HCT116 (cell line): ENCODE data around the gene TACC2. TPM values are rescaled to one million over a fixed set of nuclear protein-coding genes. Genes with fewer than 3 reads are reported as not detected.

Source experiments
- ATAC-seq: fragments of 200-7000 bp; cut with Tn5 transposase; 2 replicates; pipeline ENCODE4 v1.9.1; 2020; ENCODE audit warnings: mild to moderate bottlenecking, moderate library complexity
- BruUV-seq: library from RNA; stranded (reverse); fragments of 400-500 nt; replicated peaks from 2 replicates; lab custom pipeline; 2021; lab: Mats Ljungman, UMichigan
- CTCF ChIA-PET: fragments of 300-600 bp; sonication (Branson Sonifier 250); formaldehyde crosslinking; loops from one replicate; lab custom pipeline; 2021; ENCODE audit warnings: antibody characterized with exemption; lab: Charles Lee
- POLR2A ChIA-PET: fragments of 300-600, 350-600 bp; sonication (Branson Sonifier 250); formaldehyde crosslinking; loops from one replicate; lab custom pipeline; 2021; ENCODE audit warnings: antibody characterized with exemption; lab: Charles Lee
- RAD21 ChIA-PET, 2 experiments: fragments of 300-600 bp; sonication (Branson Sonifier 250); formaldehyde crosslinking; loops; one replicate each; lab custom pipeline; 2023; ENCODE audit warnings: low total read pairs in 2 of 2; ENCODE audit not compliant: uncharacterized antibody in 2 of 2, unreplicated experiment in 2 of 2, low non-redundant PET in 1 of 2; lab: Charles Lee
- DNase-seq: peaks from one replicate; pipeline ENCODE4 v3.0.0-alpha.2; 2010; ENCODE audit warnings: low read depth, low spot score
- H2AFZ ChIP-seq: fragments of 200-600 bp; shearing (Covaris generic), sonication (generic); 2 replicates; pipeline ENCODE4 v1.6.1; 2017; ENCODE audit warnings: low read depth, mixed run types, mixed read lengths, antibody characterized with exemption, low read length; ENCODE audit not compliant: poor library complexity, severe bottlenecking
- H3K27ac ChIP-seq: 2 replicates; pipeline ENCODE4 v1.5.1; 2012; ENCODE audit warnings: low read depth, low read length
- H3K27me3 ChIP-seq: fragments of 200-600 bp; sonication (generic); 2 replicates; pipeline ENCODE4 v1.6.1; 2016; ENCODE audit warnings: mixed run types, low read length, mixed read lengths; ENCODE audit not compliant: insufficient read depth
- H3K36me3 ChIP-seq, 2 experiments: fragments of 200-500 bp in 1 of 2; fragments of 200-600 bp in 1 of 2; sonication (Bioruptor generic) in 1 of 2; sonication (generic) in 1 of 2; 2 replicates each; pipeline versions ENCODE4 v1.5.1 to v1.6.1; 2014 to 2016; ENCODE audit warnings: low read length in 2 of 2, inconsistent platforms in 1 of 2, mixed read lengths in 1 of 2, mixed run types in 1 of 2; ENCODE audit not compliant: insufficient read depth in 2 of 2, control insufficient read depth in 1 of 2
- H3K4me1 ChIP-seq, 2 experiments: fragments of 200-600 bp in 1 of 2; sonication (generic) in 1 of 2; 2 replicates each; pipeline versions ENCODE4 v1.5.1 to v1.6.1; 2012 to 2017; ENCODE audit warnings: low read length in 2 of 2, inconsistent platforms in 1 of 2, mild to moderate bottlenecking in 1 of 2, mixed read lengths in 1 of 2, mixed run types in 1 of 2, moderate library complexity in 1 of 2; ENCODE audit not compliant: insufficient read depth in 2 of 2, control insufficient read depth in 1 of 2
- H3K4me2 ChIP-seq: fragments of 200-600 bp; sonication (generic); 2 replicates; pipeline ENCODE4 v1.6.1; 2017; ENCODE audit warnings: mixed run types, low read length, mixed read lengths
- H3K4me3 ChIP-seq, 2 experiments: fragments of 200-600 bp in 1 of 2; sonication (generic) in 1 of 2; replicated peaks in 1 of 2; 2 replicates each; pipeline ENCODE4 v1.5.1; 2011 to 2016; ENCODE audit warnings: low read length in 2 of 2, control low read depth in 1 of 2, low read depth in 1 of 2, mild to moderate bottlenecking in 1 of 2, mixed read lengths in 1 of 2, mixed run types in 1 of 2
- H3K79me2 ChIP-seq: fragments of 200-600 bp; sonication (generic); 2 replicates; pipeline ENCODE4 v1.6.1; 2017; ENCODE audit warnings: mild to moderate bottlenecking, mixed run types, low read length, moderate library complexity, mixed read lengths; ENCODE audit not compliant: insufficient read depth
- H3K9ac ChIP-seq: fragments of 200-600 bp; sonication (generic); 2 replicates; pipeline ENCODE4 v1.6.1; 2016; ENCODE audit warnings: low read length, mixed read lengths
- H3K9me2 ChIP-seq: fragments of 200-600 bp; sonication (generic), shearing (Covaris generic); 2 replicates; pipeline ENCODE4 v1.6.1; 2017; ENCODE audit warnings: mixed run types, mild to moderate bottlenecking, moderate library complexity; ENCODE audit not compliant: insufficient read depth
- H3K9me3 ChIP-seq, 2 experiments: fragments of 200-500 bp in 1 of 2; fragments of 200-600 bp in 1 of 2; sonication (Bioruptor generic) in 1 of 2; sonication (generic) in 1 of 2; 2 replicates each; pipeline ENCODE4 v1.6.1; 2014 to 2017; ENCODE audit warnings: low read length in 2 of 2, mixed read lengths in 2 of 2, inconsistent platforms in 1 of 2, low read depth in 1 of 2, mild to moderate bottlenecking in 1 of 2, mixed run types in 1 of 2, moderate library complexity in 1 of 2; ENCODE audit not compliant: control insufficient read depth in 1 of 2, insufficient read depth in 1 of 2
- H4K20me1 ChIP-seq: fragments of 200-600 bp; sonication (generic), shearing (Covaris generic); 2 replicates; pipeline ENCODE4 v1.6.1; 2017; ENCODE audit warnings: mixed run types, mild to moderate bottlenecking, moderate library complexity; ENCODE audit not compliant: insufficient read depth
- EGR1 ChIP-seq: IDR thresholded peaks from 2 replicates; pipeline ENCODE4 v1.6.1; 2012; ENCODE audit warnings: low read depth
- EZH2 ChIP-seq: fragments of 200-600 bp; sonication (generic); IDR thresholded peaks from 2 replicates; pipeline ENCODE4 v1.6.1; 2017; ENCODE audit warnings: antibody characterized with exemption, mixed run types
- EZH2phosphoT487 ChIP-seq: fragments of 200-600 bp; IDR thresholded peaks from 2 replicates; pipeline ENCODE4 v1.6.1; 2018; ENCODE audit warnings: antibody characterized with exemption, borderline replicate concordance
- FOSL1 ChIP-seq: IDR thresholded peaks from 2 replicates; pipeline ENCODE4 v1.6.1; 2012; ENCODE audit warnings: low read depth
- JUND ChIP-seq: IDR thresholded peaks from 2 replicates; pipeline ENCODE4 v1.6.1; 2012
- SIN3A ChIP-seq: IDR thresholded peaks from 2 replicates; pipeline ENCODE4 v1.6.1; 2012; ENCODE audit warnings: low read depth
- SP1 ChIP-seq: IDR thresholded peaks from 2 replicates; pipeline ENCODE4 v1.6.1; 2012; ENCODE audit warnings: low read depth
- TCF7L2 ChIP-seq: IDR thresholded peaks from 2 replicates; pipeline ENCODE4 v1.7.0; 2011; ENCODE audit warnings: borderline replicate concordance, inconsistent platforms; ENCODE audit not compliant: insufficient read depth, insufficient read length; ENCODE audit errors: extremely low read depth
- ZFX ChIP-seq: fragments of 450-650 bp; IDR thresholded peaks from 2 replicates; pipeline ENCODE4 v1.6.1; 2017
- intact Hi-C: fragments of 100-400 bp; cut with micrococcal nuclease; formaldehyde crosslinking; loops from 2 replicates; pipeline ENCODE4 v1.10.0; 2022
- total RNA-seq: library from RNA; stranded (reverse); gene quantifications from one replicate; pipeline ENCODE4 v1.2.1, GENCODE V29; 2021; ENCODE audit not compliant: unreplicated experiment
- TF ChIP-seq, protein P1 (sequence below): IDR thresholded peaks from 2 replicates; pipeline ENCODE4 v1.6.1; 2011; ENCODE audit warnings: mild to moderate bottlenecking, low read length, moderate library complexity; ENCODE audit not compliant: insufficient replicate concordance; ENCODE audit errors: extremely low read depth
- TF ChIP-seq, protein P2 (sequence below), 3 experiments: fragments of 200-600 bp in 1 of 3; sonication (generic) in 1 of 3; IDR thresholded peaks in 2 of 3; conservative IDR thresholded peaks in 1 of 3; 2 replicates each; pipeline ENCODE4 v1.5.1; 2012 to 2017; ENCODE audit warnings: low read depth in 2 of 3, low read length in 2 of 3, antibody characterized with exemption in 1 of 3, borderline replicate concordance in 1 of 3, control low read depth in 1 of 3, mild to moderate bottlenecking in 1 of 3, mixed read lengths in 1 of 3, mixed run types in 1 of 3, moderate library complexity in 1 of 3; ENCODE audit not compliant: insufficient read depth in 1 of 3

TACC2 gene
- total RNA-seq, 1 experiment from 2014 or later = 38.6 TPM

DNA sequence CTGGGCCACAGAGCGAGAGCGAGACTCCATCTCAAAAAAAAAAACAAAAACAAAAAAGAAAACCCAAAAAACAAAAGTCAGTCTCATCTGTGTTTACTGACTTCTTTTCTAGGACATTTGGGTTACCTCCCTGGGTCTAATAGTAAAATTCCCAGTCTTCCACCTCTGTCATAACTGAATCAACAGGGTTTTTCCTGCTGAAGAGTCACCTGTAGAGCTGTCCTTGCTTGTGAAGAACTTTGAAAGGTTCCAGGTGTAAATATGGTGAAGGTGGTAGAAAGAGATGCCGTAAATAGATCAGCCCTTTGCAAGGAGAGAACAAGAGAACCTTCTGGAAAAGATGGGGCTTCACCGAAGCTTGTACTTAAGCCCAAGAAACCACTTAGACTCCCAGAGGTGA is 169.4 kb downstream of the TACC2 start:
- ChIA-PET CTCF (no interaction called here), RAD21 (no interaction called here), POLR2A (no interaction called here)
- H3K36me3 ChIP-seq = no peaks in the 10 kb centered on the region
- no TSS peak for BruUV-seq
- H3K4me2 ChIP-seq = no peak overlapping the region
- ATAC-seq (no peak), DNase-seq (no peak)
- H3K9ac ChIP-seq = no peak overlapping the region
- intact Hi-C loops = no loop called here
- no peaks in the 10 kb centered on the region for H3K9me2 ChIP-seq
- no peaks in the 10 kb centered on the region for H3K4me1 ChIP-seq
- no peak overlapping the region for H2AFZ ChIP-seq
- TF ChIP-seq, protein P1, sequence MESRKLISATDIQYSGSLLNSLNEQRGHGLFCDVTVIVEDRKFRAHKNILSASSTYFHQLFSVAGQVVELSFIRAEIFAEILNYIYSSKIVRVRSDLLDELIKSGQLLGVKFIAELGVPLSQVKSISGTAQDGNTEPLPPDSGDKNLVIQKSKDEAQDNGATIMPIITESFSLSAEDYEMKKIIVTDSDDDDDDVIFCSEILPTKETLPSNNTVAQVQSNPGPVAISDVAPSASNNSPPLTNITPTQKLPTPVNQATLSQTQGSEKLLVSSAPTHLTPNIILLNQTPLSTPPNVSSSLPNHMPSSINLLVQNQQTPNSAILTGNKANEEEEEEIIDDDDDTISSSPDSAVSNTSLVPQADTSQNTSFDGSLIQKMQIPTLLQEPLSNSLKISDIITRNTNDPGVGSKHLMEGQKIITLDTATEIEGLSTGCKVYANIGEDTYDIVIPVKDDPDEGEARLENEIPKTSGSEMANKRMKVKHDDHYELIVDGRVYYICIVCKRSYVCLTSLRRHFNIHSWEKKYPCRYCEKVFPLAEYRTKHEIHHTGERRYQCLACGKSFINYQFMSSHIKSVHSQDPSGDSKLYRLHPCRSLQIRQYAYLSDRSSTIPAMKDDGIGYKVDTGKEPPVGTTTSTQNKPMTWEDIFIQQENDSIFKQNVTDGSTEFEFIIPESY = no peak
- TF ChIP-seq FOSL1 (no peak), TCF7L2 (no peak), SIN3A (no peak), EGR1 (no peak), ZFX (no peak), SP1 (no peak), JUND (no peak), EZH2 (no peak), EZH2phosphoT487 (no peak)
- TF ChIP-seq, protein P2, sequence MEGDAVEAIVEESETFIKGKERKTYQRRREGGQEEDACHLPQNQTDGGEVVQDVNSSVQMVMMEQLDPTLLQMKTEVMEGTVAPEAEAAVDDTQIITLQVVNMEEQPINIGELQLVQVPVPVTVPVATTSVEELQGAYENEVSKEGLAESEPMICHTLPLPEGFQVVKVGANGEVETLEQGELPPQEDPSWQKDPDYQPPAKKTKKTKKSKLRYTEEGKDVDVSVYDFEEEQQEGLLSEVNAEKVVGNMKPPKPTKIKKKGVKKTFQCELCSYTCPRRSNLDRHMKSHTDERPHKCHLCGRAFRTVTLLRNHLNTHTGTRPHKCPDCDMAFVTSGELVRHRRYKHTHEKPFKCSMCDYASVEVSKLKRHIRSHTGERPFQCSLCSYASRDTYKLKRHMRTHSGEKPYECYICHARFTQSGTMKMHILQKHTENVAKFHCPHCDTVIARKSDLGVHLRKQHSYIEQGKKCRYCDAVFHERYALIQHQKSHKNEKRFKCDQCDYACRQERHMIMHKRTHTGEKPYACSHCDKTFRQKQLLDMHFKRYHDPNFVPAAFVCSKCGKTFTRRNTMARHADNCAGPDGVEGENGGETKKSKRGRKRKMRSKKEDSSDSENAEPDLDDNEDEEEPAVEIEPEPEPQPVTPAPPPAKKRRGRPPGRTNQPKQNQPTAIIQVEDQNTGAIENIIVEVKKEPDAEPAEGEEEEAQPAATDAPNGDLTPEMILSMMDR (IDR thresholded peaks at IDR 0.05 in 2 of 3, conservative IDR thresholded peaks at IDR 0.05 in 1 of 3; ENCODE audit: borderline replicate concordance in 1 of 3, insufficient read depth in 1 of 3, low read depth in 2 of 3, low read length in 2 of 3) = no peak
- H4K20me1 ChIP-seq = no peaks in the 10 kb centered on the region
- H3K9me3 ChIP-seq = no peaks in the 10 kb centered on the region
- no peaks in the 10 kb centered on the region for H3K27me3 ChIP-seq
- H3K4me3 ChIP-seq = no peak overlapping the region
- no peaks in the 10 kb centered on the region for H3K79me2 ChIP-seq
- H3K27ac ChIP-seq = no peak overlapping the region
